Body of pancreas (tissue), 4 donors: ENCODE measurements around the gene FIBCD1. TPM values are rescaled to one million over a fixed set of nuclear protein-coding genes. Genes with fewer than 3 reads are reported as not detected.

ENCODE experiments used
- ATAC-seq: fragments of 150-250 bp; one replicate; pipeline ENCODE4 v1.9.1; 2016
- DNase-seq, 4 donors: peaks; one replicate each; pipeline ENCODE4 v3.0.0-alpha.2; 2019
- H3K27ac ChIP-seq, 4 donors: fragments of 200-600 bp; sonication (generic); 1 replicate in 3 of 4; 2 replicates in 1 of 4; pipeline versions ENCODE4 v1.5.1 to v1.6.1; 2016 to 2019; ENCODE audit warnings: mild to moderate bottlenecking in 1 of 4, mixed read lengths in 1 of 4, moderate library complexity in 1 of 4
- H3K27me3 ChIP-seq, 2 donors: fragments of 200-600 bp; sonication (generic); one replicate each; pipeline ENCODE4 v1.6.0; 2016; ENCODE audit warnings: mild to moderate bottlenecking in 1 of 2
- H3K36me3 ChIP-seq, 2 donors: fragments of 200-600 bp; sonication (generic); replicated peaks in 1 of 2; 2 replicates each; pipeline ENCODE4 v1.5.1; 2016; ENCODE audit warnings: low read depth in 2 of 2; ENCODE audit not compliant: insufficient read depth in 1 of 2
- H3K4me1 ChIP-seq: fragments of 200-600 bp; sonication (generic); one replicate; pipeline ENCODE4 v1.6.0; 2016
- H3K4me3 ChIP-seq, 2 donors: fragments of 200-600 bp; sonication (generic); 1 replicate in 1 of 2; 2 replicates in 1 of 2; pipeline ENCODE4 v1.5.1; 2016 to 2019
- H3K9me3 ChIP-seq, 3 donors: fragments of 200-600 bp; sonication (generic); 1 replicate in 2 of 3; 2 replicates in 1 of 3; pipeline ENCODE4 v1.5.1; 2016
- CTCF ChIP-seq, 7 experiments: fragments of 450-650 bp in 4 of 7; fragments of 200-600 bp in 3 of 7; sonication (generic) in 3 of 7; IDR thresholded peaks; one replicate each; pipeline ENCODE4 v1.5.1; 2016 to 2019; ENCODE audit warnings: antibody characterized with exemption in 7 of 7
- POLR2A ChIP-seq, 3 donors: fragments of 450-650 bp; IDR thresholded peaks; one replicate each; pipeline ENCODE4 v1.6.1; 2016; ENCODE audit warnings: antibody characterized with exemption in 3 of 3, mild to moderate bottlenecking in 2 of 3
- WGBS, 2 donors: methylation state at CpG; one replicate each; pipeline ENCODE4 v1.1.5; 2017; 5-methylcytosine and 5-hydroxymethylcytosine counted together
- intact Hi-C: fragments of 100-400 bp; cut with DNase I; formaldehyde crosslinking; loops from one replicate; pipeline ENCODE4 v1.15.1; 2023
- total RNA-seq, 2 donors: library from RNA; depleted of rRNA; stranded (reverse); fragments of >200 nt; gene quantifications; one replicate each; pipeline ENCODE4 v1.1.0, GENCODE V29; 2016

Gene FIBCD1
- total RNA-seq, 2 donors from 2014 or later: 0.78 TPM; not detected in 1

DNA sequence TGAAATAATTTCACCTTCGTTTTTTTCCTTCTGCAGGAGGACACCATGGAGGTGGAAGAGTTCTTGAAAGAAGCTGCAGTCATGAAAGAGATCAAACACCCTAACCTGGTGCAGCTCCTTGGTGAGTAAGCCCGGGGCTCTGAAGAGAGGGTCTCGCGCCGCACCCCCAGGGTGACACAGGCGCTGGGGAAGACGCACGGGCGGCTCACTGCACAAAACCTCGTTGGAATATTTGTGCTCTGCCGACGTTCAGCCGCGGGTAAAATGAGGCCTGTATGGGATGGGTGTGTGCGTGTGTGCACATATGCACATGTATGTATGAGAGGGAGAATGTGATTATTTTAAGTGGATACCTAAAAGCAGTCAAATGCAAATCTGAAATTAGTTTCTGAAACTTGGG, 67.0 kb downstream of the FIBCD1 start:
- no peaks in the 10 kb centered on the region for H3K9me3 ChIP-seq
- ATAC-seq (no peak), DNase-seq (no peak)
- no peak overlapping the region for H3K4me3 ChIP-seq
- H3K27ac ChIP-seq: peak overlapping the region in 1 of 4 donors; percentile 16
- no peak for TF ChIP-seq POLR2A (IDR thresholded peaks at IDR 0.05)
- no peak for TF ChIP-seq CTCF (IDR thresholded peaks at IDR 0.05)
- WGBS, 2 donors: 87 to 91% methylated on average over 15 of the region's 15 CpGs
- H3K4me1 ChIP-seq: peaks cover 20% of the 10 kb centered on the region
- no peaks in the 10 kb centered on the region for H3K36me3 ChIP-seq
- intact Hi-C loops: no loop called here
- no peaks in the 10 kb centered on the region for H3K27me3 ChIP-seq

GRCh38 chr9:130871395-130872062, 67.5 kb downstream of the FIBCD1 start:
- DNase-seq (no peak), ATAC-seq (no peak)
- no peaks in the 10 kb centered on the region for H3K9me3 ChIP-seq
- H3K4me1 ChIP-seq: peaks cover 20% of the 10 kb centered on the region
- no peak overlapping the region for H3K4me3 ChIP-seq
- H3K27ac ChIP-seq: no peak overlapping the region
- TF ChIP-seq POLR2A (IDR thresholded peaks at IDR 0.05) (no peak), CTCF (IDR thresholded peaks at IDR 0.05) (no peak)
- H3K27me3 ChIP-seq: no peaks in the 10 kb centered on the region
- 87 to 95% methylated on average over 9 to 10 of the region's 10 CpGs for WGBS, 2 donors
- intact Hi-C loops: no loop called here
- no peaks in the 10 kb centered on the region for H3K36me3 ChIP-seq

GRCh38 chr9:130870491-130871381, 68.3 kb downstream of the FIBCD1 start:
- H3K27me3 ChIP-seq: no peaks in the 10 kb centered on the region
- ATAC-seq: no peak
- H3K27ac ChIP-seq: no peak overlapping the region
- no peaks in the 10 kb centered on the region for H3K9me3 ChIP-seq
- intact Hi-C loops: no loop called here
- H3K4me1 ChIP-seq: peaks cover 20% of the 10 kb centered on the region
- no peak for TF ChIP-seq CTCF (IDR thresholded peaks at IDR 0.05)
- TF ChIP-seq POLR2A (IDR thresholded peaks at IDR 0.05): no peak
- no peak overlapping the region for H3K4me3 ChIP-seq
- DNase-seq: no peak
- 90 to 91% methylated on average over 17 of the region's 17 CpGs for WGBS, 2 donors
- no peaks in the 10 kb centered on the region for H3K36me3 ChIP-seq

DNA sequence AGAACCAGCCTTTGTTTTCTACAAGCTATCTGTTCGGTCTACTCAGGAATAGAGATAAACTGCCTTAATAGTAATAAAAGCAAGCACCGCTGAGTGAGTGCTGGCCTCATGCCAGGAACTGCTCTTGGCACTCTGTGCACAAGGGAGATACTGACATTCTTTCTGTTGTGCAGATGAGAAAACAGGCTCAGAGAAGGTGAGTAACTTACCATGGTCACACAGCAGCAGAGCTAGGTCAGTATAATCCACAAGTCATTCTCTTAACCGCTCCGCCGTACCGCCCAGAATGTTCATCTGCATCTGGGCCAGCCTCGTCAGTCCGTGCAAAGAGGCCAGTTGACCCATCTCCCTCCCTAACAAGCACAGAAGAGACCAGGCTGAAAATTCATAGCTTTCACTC, 69.8 kb downstream of the FIBCD1 start:
- H3K36me3 ChIP-seq: no peaks in the 10 kb centered on the region
- no peaks in the 10 kb centered on the region for H3K27me3 ChIP-seq
- H3K4me3 ChIP-seq: no peak overlapping the region
- TF ChIP-seq CTCF (IDR thresholded peaks at IDR 0.05): no peak
- no peak for TF ChIP-seq POLR2A (IDR thresholded peaks at IDR 0.05)
- H3K27ac ChIP-seq: no peak overlapping the region
- WGBS, 2 donors: 74 to 75% methylated on average over 8 of the region's 8 CpGs
- DNase-seq: peak; percentile 45 to 64 (median 51)
- H3K4me1 ChIP-seq: peaks cover 20% of the 10 kb centered on the region
- no peak for ATAC-seq
- intact Hi-C loops: loop anchor here (5.0 kb wide), 1 partner anchor 73 kb away; no protein-coding TSS in a partner anchor
- H3K9me3 ChIP-seq: no peaks in the 10 kb centered on the region
